ENCODE data around the gene SLC12A8. TPM values are rescaled to one million over a fixed set of nuclear protein-coding genes. Genes with fewer than 3 reads are reported as not detected.

Gene SLC12A8
- total and polyA plus RNA-seq, 9 of the 15 experiments (the other 6 are each of a cell fraction or from before 2014, with no cell fraction given): 0.04 to 0.33 (median 0.09) TPM; not detected in 4

- intact Hi-C loops (cut with micrococcal nuclease) (no loop called here), in situ Hi-C loops (cut with MboI) (no loop called here)
- Histone ChIP-seq H2AFZ (ENCODE audit: low read depth, low read length) (no peak overlapping the region), H3K4me1 (replicated peaks in 1 of 2; ENCODE audit: control insufficient read depth in 2 of 2, insufficient read depth in 2 of 2, low read length in 2 of 2) (no peaks in the 10 kb centered on the region), H3K9ac (ENCODE audit: insufficient read depth in 1 of 2, low read depth in 2 of 2, low read length in 2 of 2) (no peak overlapping the region), H3K9me1 (ENCODE audit: control insufficient read depth, insufficient read depth, low read length) (no peaks in the 10 kb centered on the region), H3K9me3 (replicated peaks; ENCODE audit: control insufficient read depth, insufficient read depth, low read depth, low read length) (no peaks in the 10 kb centered on the region), H3K4me3 (no peak overlapping the region), H4K20me1 (replicated peaks; ENCODE audit: control insufficient read depth, insufficient read depth, low read length) (no peaks in the 10 kb centered on the region), H3K36me3 (ENCODE audit: control insufficient read depth, insufficient read depth, low read length) (no peaks in the 10 kb centered on the region), H3K4me2 (ENCODE audit: insufficient read depth, low read length) (no peak overlapping the region), H3K79me2 (ENCODE audit: control insufficient read depth, insufficient read depth, low read length) (no peaks in the 10 kb centered on the region), H3K27me3 (ENCODE audit: control insufficient read depth in 2 of 2, insufficient read depth in 2 of 2, low read length in 2 of 2) (peaks cover 0 to 8% of the 10 kb centered on the region in 2 experiments; a peak in 2 of 5 replicates), H3K27ac (ENCODE audit: extremely low read depth, low read depth, low read length) (no peak overlapping the region)
- WGBS (ENCODE audit: insufficient coverage, low coverage, missing lambda C conversion rate): 0% methylated on average over 3 of the region's 6 CpGs
- POLR2A ChIA-PET: no interaction called here
- ATAC-seq (no peak), DNase-seq (ENCODE audit: extremely low read depth in 1 of 4, low spot score in 3 of 4) (no peak), FAIRE-seq (no peak)
- CTCF ChIA-PET (ENCODE audit: low intra/inter-chr PET ratio): no interaction called here
- BruUV-seq (replicated peaks): no TSS peak
- TF ChIP-seq ZNF639 (CRISPR knock-in tag; conservative IDR thresholded peaks at IDR 0.05 in 1 of 2, IDR thresholded peaks at IDR 0.05 in 1 of 2): no peak
- no peak for TF ChIP-seq RFX7 (CRISPR knock-in tag; IDR thresholded peaks at IDR 0.05)
- TF ChIP-seq ESRRB (CRISPR knock-in tag; IDR thresholded peaks at IDR 0.05; ENCODE audit: borderline replicate concordance): no peak
- no peak for TF ChIP-seq ETV6 (IDR thresholded peaks at IDR 0.05; ENCODE audit: borderline replicate concordance in 1 of 2, low read depth in 2 of 2, low read length in 1 of 2)
- no peak for TF ChIP-seq ETV6 (CRISPR knock-in tag; IDR thresholded peaks at IDR 0.05; ENCODE audit: borderline replicate concordance)
- no peak for TF ChIP-seq CBX5 (IDR thresholded peaks at IDR 0.05; ENCODE audit: borderline replicate concordance, low read depth)
- no peak for TF ChIP-seq TAF9B (IDR thresholded peaks at IDR 0.05; ENCODE audit: partially characterized antibody)
- TF ChIP-seq ZNF431 (CRISPR knock-in tag; IDR thresholded peaks at IDR 0.05): no peak
- no peak for TF ChIP-seq SRSF1 (IDR thresholded peaks at IDR 0.05; ENCODE audit: low read depth, low read length)
- TF ChIP-seq CHCHD3 (CRISPR knock-in tag; IDR thresholded peaks at IDR 0.05): no peak
- no peak for TF ChIP-seq RBM39 (optimal IDR thresholded peaks at IDR 0.05; ENCODE audit: low read depth, low read length)
- no peak for TF ChIP-seq L3MBTL2 (IDR thresholded peaks at IDR 0.05)
- TF ChIP-seq ZNF449 (CRISPR knock-in tag; IDR thresholded peaks at IDR 0.05): no peak
- no peak for TF ChIP-seq HOXB6 (CRISPR knock-in tag; IDR thresholded peaks at IDR 0.05; ENCODE audit: borderline replicate concordance)
- no peak for TF ChIP-seq BCOR (IDR thresholded peaks at IDR 0.05)
These were observed 124.7 kb downstream of the SLC12A8 start for GRCh38 chr3:125087768-125088391.
